GM21367 (cell line): ENCODE results near the gene HSF5.

ENCODE experiments used
- ATAC-seq: cut with Tn5 transposase; IDR thresholded peaks from one replicate; pipeline ENCODE4 v1.9.1; 2021; ENCODE audit not compliant: unreplicated experiment

HSF5 gene

DNA sequence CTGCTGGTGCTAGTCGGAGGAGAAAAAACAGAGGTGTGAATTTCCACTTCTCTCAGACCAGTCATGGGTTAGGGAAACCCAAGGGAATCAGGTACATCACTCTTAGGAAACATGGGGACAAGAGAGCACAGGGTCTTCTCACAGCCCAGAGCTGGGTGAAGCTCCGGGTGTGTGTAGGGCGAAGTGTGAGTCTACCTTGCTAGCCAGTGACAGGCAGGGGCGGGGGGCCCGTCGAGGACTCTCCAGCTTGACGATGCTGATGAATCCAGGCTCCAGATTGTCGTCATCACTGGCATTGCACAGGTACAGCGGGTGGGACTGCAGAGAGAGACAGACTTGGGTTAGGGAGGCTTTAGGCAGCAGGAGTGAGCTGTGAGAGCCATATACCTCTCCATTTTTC, 117.5 kb downstream of the HSF5 start:
- ATAC-seq = no peak

DNA sequence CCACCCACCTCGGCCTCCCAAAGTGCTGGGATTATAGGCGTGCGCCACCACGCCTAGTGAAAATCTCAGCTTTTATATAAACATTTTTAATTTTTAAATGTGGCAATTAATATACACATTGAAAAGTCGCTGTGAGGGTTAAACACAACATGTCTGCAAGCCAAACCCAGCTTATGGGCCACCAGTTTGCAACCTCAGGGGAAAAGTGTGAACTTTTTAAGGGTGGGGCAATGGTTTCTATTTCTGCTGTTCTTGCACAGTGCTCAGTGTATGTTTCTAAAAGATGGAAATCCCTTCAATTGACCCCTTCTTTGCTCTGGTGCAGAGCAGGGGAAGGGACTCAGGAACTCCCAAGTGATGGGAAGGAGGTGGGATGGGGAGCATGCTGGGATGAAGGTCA, 117.9 kb downstream of the HSF5 start:
- ATAC-seq = no peak
